ENCODE data around the gene TSPAN5. TPM values are rescaled to one million over a fixed set of nuclear protein-coding genes. Genes with fewer than 3 reads are reported as not detected.

TSPAN5 gene
- total RNA-seq, 1 donor from 2014 or later: 61.4 TPM

- Mint-ChIP-seq H3K27ac (ENCODE audit: unreplicated experiment) (peak overlapping the region; percentile 11), H3K4me3 (ENCODE audit: unreplicated experiment) (no peak overlapping the region), H3K27me3 (ENCODE audit: low read depth, unreplicated experiment) (no peaks in the 10 kb centered on the region), H3K4me1 (ENCODE audit: low read depth, unreplicated experiment) (peaks cover 63% of the 10 kb centered on the region), H3K9me3 (ENCODE audit: unreplicated experiment) (no peaks in the 10 kb centered on the region), H3K36me3 (ENCODE audit: low read depth, unreplicated experiment) (peaks cover 1% of the 10 kb centered on the region)
- Histone ChIP-seq H3K9me3 (ENCODE audit: insufficient read depth, low read depth, low read length) (no peaks in the 10 kb centered on the region), H2AFZ (ENCODE audit: low read depth, low read length) (no peak overlapping the region), H3K4me3 (ENCODE audit: insufficient read depth, low read depth, low read length) (no peak overlapping the region), H3K9ac (ENCODE audit: low read length) (no peak overlapping the region), H3K79me2 (ENCODE audit: insufficient read depth, low read length) (peaks cover 100% of the 10 kb centered on the region), H3K36me3 (ENCODE audit: insufficient read depth, low read length) (no peaks in the 10 kb centered on the region), H3K27ac (ENCODE audit: low read depth, low read length) (peak overlapping the region; percentile 65), H4K20me1 (ENCODE audit: insufficient read depth, low read length) (peaks cover 52% of the 10 kb centered on the region), H3K4me1 (ENCODE audit: insufficient read depth, low read length) (peaks cover 34% of the 10 kb centered on the region), H3K4me2 (ENCODE audit: low read length) (peak overlapping the region; percentile 37), H3K27me3 (ENCODE audit: insufficient read depth, low read length) (no peaks in the 10 kb centered on the region)
- FAIRE-seq: no peak
- TF ChIP-seq CTCF (IDR thresholded peaks at IDR 0.05; ENCODE audit: insufficient read depth, low read depth, low read length) (no peak), EZH2 (IDR thresholded peaks at IDR 0.05; ENCODE audit: insufficient read depth, low read length) (no peak)
- DNase-seq (ENCODE audit: low read depth): no peak
These were observed 14.7 kb downstream of the TSPAN5 start for GRCh38 chr4:98643755-98644154.

- Histone ChIP-seq H4K20me1 (ENCODE audit: insufficient read depth, low read length) (peaks cover 55% of the 10 kb centered on the region), H3K27ac (ENCODE audit: low read depth, low read length) (peak overlapping the region; percentile 65), H2AFZ (ENCODE audit: low read depth, low read length) (no peak overlapping the region), H3K27me3 (ENCODE audit: insufficient read depth, low read length) (no peaks in the 10 kb centered on the region), H3K4me2 (ENCODE audit: low read length) (peak overlapping the region; percentile 55), H3K9me3 (ENCODE audit: insufficient read depth, low read depth, low read length) (no peaks in the 10 kb centered on the region), H3K36me3 (ENCODE audit: insufficient read depth, low read length) (no peaks in the 10 kb centered on the region), H3K79me2 (ENCODE audit: insufficient read depth, low read length) (peaks cover 100% of the 10 kb centered on the region), H3K4me1 (ENCODE audit: insufficient read depth, low read length) (peaks cover 27% of the 10 kb centered on the region), H3K4me3 (ENCODE audit: insufficient read depth, low read depth, low read length) (no peak overlapping the region), H3K9ac (ENCODE audit: low read length) (no peak overlapping the region)
- no peak for TF ChIP-seq EZH2 (IDR thresholded peaks at IDR 0.05; ENCODE audit: insufficient read depth, low read length)
- no peak for TF ChIP-seq CTCF (IDR thresholded peaks at IDR 0.05; ENCODE audit: insufficient read depth, low read depth, low read length)
- no peaks in the 10 kb centered on the region for H3K36me3 Mint-ChIP-seq (ENCODE audit: low read depth, unreplicated experiment)
- peak; percentile 64 for FAIRE-seq
- H3K27me3 Mint-ChIP-seq (ENCODE audit: low read depth, unreplicated experiment): no peaks in the 10 kb centered on the region
- peak overlapping the region; percentile 75 for H3K27ac Mint-ChIP-seq (ENCODE audit: unreplicated experiment)
- no peaks in the 10 kb centered on the region for H3K9me3 Mint-ChIP-seq (ENCODE audit: unreplicated experiment)
- H3K4me1 Mint-ChIP-seq (ENCODE audit: low read depth, unreplicated experiment): peaks cover 60% of the 10 kb centered on the region
- no peak overlapping the region for H3K4me3 Mint-ChIP-seq (ENCODE audit: unreplicated experiment)
- DNase-seq (ENCODE audit: low read depth): peak; percentile 81
These were observed 15.4 kb downstream of the TSPAN5 start for GRCh38 chr4:98642991-98643426.

GRCh38 chr4:98641906-98642668, 16.3 kb downstream of the TSPAN5 start:
- TF ChIP-seq CTCF (IDR thresholded peaks at IDR 0.05; ENCODE audit: insufficient read depth, low read depth, low read length) (no peak), EZH2 (IDR thresholded peaks at IDR 0.05; ENCODE audit: insufficient read depth, low read length) (no peak)
- Histone ChIP-seq H3K4me1 (ENCODE audit: insufficient read depth, low read length) (peaks cover 27% of the 10 kb centered on the region), H3K4me2 (ENCODE audit: low read length) (peak overlapping the region; percentile 55), H3K36me3 (ENCODE audit: insufficient read depth, low read length) (no peaks in the 10 kb centered on the region), H3K9me3 (ENCODE audit: insufficient read depth, low read depth, low read length) (no peaks in the 10 kb centered on the region), H3K79me2 (ENCODE audit: insufficient read depth, low read length) (peaks cover 100% of the 10 kb centered on the region), H3K27me3 (ENCODE audit: insufficient read depth, low read length) (no peaks in the 10 kb centered on the region), H2AFZ (ENCODE audit: low read depth, low read length) (no peak overlapping the region), H3K27ac (ENCODE audit: low read depth, low read length) (peak overlapping the region; percentile 65), H3K4me3 (ENCODE audit: insufficient read depth, low read depth, low read length) (no peak overlapping the region), H4K20me1 (ENCODE audit: insufficient read depth, low read length) (peaks cover 59% of the 10 kb centered on the region), H3K9ac (ENCODE audit: low read length) (no peak overlapping the region)
- FAIRE-seq (no peak), DNase-seq (ENCODE audit: low read depth) (no peak)
- Mint-ChIP-seq H3K9me3 (ENCODE audit: unreplicated experiment) (no peaks in the 10 kb centered on the region), H3K4me1 (ENCODE audit: low read depth, unreplicated experiment) (peaks cover 56% of the 10 kb centered on the region), H3K36me3 (ENCODE audit: low read depth, unreplicated experiment) (no peaks in the 10 kb centered on the region), H3K4me3 (ENCODE audit: unreplicated experiment) (no peak overlapping the region), H3K27me3 (ENCODE audit: low read depth, unreplicated experiment) (no peaks in the 10 kb centered on the region), H3K27ac (ENCODE audit: unreplicated experiment) (peak overlapping the region; percentile 12)
